Mesenchymal stem cell (in vitro differentiated cells and primary cell): ENCODE measurements around the gene TBC1D3B.
"Not testable (repeated sequence)": the region's sequence is repeated elsewhere in the genome, so short reads cannot be mapped to it uniquely, and the experiment has no call there.

Source experiments
- DNase-seq: peaks from one replicate; pipeline ENCODE4 v3.0.0-alpha.2; 2013
- H2AFZ ChIP-seq: one replicate; pipeline ENCODE4 v1.6.1; 2013; ENCODE audit warnings: low read depth, mild to moderate bottlenecking, control low read depth, inconsistent platforms, low read length, moderate library complexity
- H2AK5ac ChIP-seq: 2 replicates; pipeline ENCODE4 v1.6.1; 2013; ENCODE audit warnings: low read length, moderate library complexity, mild to moderate bottlenecking, inconsistent platforms; ENCODE audit not compliant: severe bottlenecking
- H2BK120ac ChIP-seq: one replicate; pipeline ENCODE4 v1.6.1; 2013; ENCODE audit warnings: low read depth, mild to moderate bottlenecking, inconsistent platforms, low read length, moderate library complexity
- H2BK12ac ChIP-seq, 2 experiments: one replicate each; pipeline ENCODE4 v1.6.1; 2013; ENCODE audit warnings: inconsistent platforms in 2 of 2, low read length in 2 of 2, mild to moderate bottlenecking in 2 of 2, moderate library complexity in 2 of 2, control low read depth in 1 of 2
- H2BK15ac ChIP-seq: one replicate; pipeline ENCODE4 v1.6.1; 2013; ENCODE audit warnings: mild to moderate bottlenecking, low read depth, inconsistent platforms; ENCODE audit not compliant: poor library complexity, severe bottlenecking
- H2BK5ac ChIP-seq: 2 replicates; pipeline ENCODE4 v1.6.1; 2013; ENCODE audit warnings: low read depth, mild to moderate bottlenecking, low read length, control low read depth, inconsistent platforms; ENCODE audit not compliant: poor library complexity, severe bottlenecking
- H3K14ac ChIP-seq, 2 experiments: one replicate each; pipeline ENCODE4 v1.6.1; 2013; ENCODE audit warnings: inconsistent platforms in 2 of 2, low read length in 2 of 2, control low read depth in 1 of 2, mild to moderate bottlenecking in 1 of 2, moderate library complexity in 1 of 2
- H3K18ac ChIP-seq, 2 experiments: one replicate each; pipeline ENCODE4 v1.6.1; 2013; ENCODE audit warnings: inconsistent platforms in 2 of 2, low read length in 2 of 2, control low read depth in 1 of 2, low read depth in 1 of 2, mild to moderate bottlenecking in 1 of 2
- H3K23ac ChIP-seq, 2 experiments: one replicate each; pipeline ENCODE4 v1.6.1; 2013; ENCODE audit warnings: inconsistent platforms in 2 of 2, low read length in 2 of 2, mild to moderate bottlenecking in 2 of 2, moderate library complexity in 2 of 2, control low read depth in 1 of 2
- H3K27ac ChIP-seq: 2 replicates; pipeline ENCODE4 v1.5.1; 2013; ENCODE audit warnings: mild to moderate bottlenecking, moderate library complexity, low read length, control low read depth, inconsistent platforms; ENCODE audit not compliant: poor library complexity, severe bottlenecking
- H3K27me3 ChIP-seq, 2 experiments: 2 replicates each; pipeline versions ENCODE4 v1.6.1 to v1.7.0; 2013; ENCODE audit warnings: low read length in 2 of 2, mild to moderate bottlenecking in 2 of 2, moderate library complexity in 2 of 2, control low read depth in 1 of 2, inconsistent platforms in 1 of 2; ENCODE audit not compliant: control insufficient read depth in 1 of 2, insufficient read depth in 1 of 2
- H3K36me3 ChIP-seq, 2 experiments: 2 replicates each; pipeline versions ENCODE4 v1.6.1 to v1.7.0; 2013; ENCODE audit warnings: low read length in 2 of 2, control low read depth in 1 of 2, inconsistent platforms in 1 of 2, low read depth in 1 of 2, mild to moderate bottlenecking in 1 of 2; ENCODE audit not compliant: insufficient read depth in 2 of 2, control insufficient read depth in 1 of 2
- H3K4ac ChIP-seq, 2 experiments: one replicate each; pipeline ENCODE4 v1.6.1; 2013; ENCODE audit warnings: inconsistent platforms in 2 of 2, low read length in 2 of 2, mild to moderate bottlenecking in 2 of 2, moderate library complexity in 2 of 2, control low read depth in 1 of 2, low read depth in 1 of 2
- H3K4me1 ChIP-seq: 2 replicates; pipeline ENCODE4 v1.6.1; 2013; ENCODE audit warnings: low read depth, low read length, control low read depth; ENCODE audit not compliant: control insufficient read depth, insufficient read depth
- H3K4me2 ChIP-seq: 2 replicates; pipeline ENCODE4 v1.6.1; 2013; ENCODE audit warnings: low read length, mild to moderate bottlenecking, inconsistent platforms; ENCODE audit not compliant: poor library complexity, severe bottlenecking
- H3K4me3 ChIP-seq, 2 experiments: 2 replicates each; pipeline versions ENCODE4 v1.5.1 to v1.7.0; 2013; ENCODE audit warnings: low read length in 2 of 2, mild to moderate bottlenecking in 2 of 2, control low read depth in 1 of 2, low read depth in 1 of 2; ENCODE audit not compliant: insufficient read depth in 1 of 2
- H3K79me1 ChIP-seq: replicated peaks from 2 replicates; pipeline ENCODE4 v1.6.1; 2013; ENCODE audit warnings: mild to moderate bottlenecking, control low read depth, low read length, inconsistent platforms; ENCODE audit not compliant: poor library complexity, severe bottlenecking
- H3K9ac ChIP-seq: 2 replicates; pipeline ENCODE4 v1.7.0; 2013; ENCODE audit warnings: mild to moderate bottlenecking, low read length, moderate library complexity
- H3K9me3 ChIP-seq: 2 replicates; pipeline ENCODE4 v1.7.0; 2013; ENCODE audit warnings: mild to moderate bottlenecking, low read length; ENCODE audit not compliant: control insufficient read depth
- H4K8ac ChIP-seq: one replicate; pipeline ENCODE4 v1.6.1; 2013; ENCODE audit warnings: inconsistent platforms, mild to moderate bottlenecking, low read length, moderate library complexity
- H4K91ac ChIP-seq: one replicate; pipeline ENCODE4 v1.6.1; 2013; ENCODE audit warnings: mild to moderate bottlenecking, low read length, inconsistent platforms
- WGBS: methylation state at CpG from one replicate; pipeline ENCODE4 v1.1.7; 2013; ENCODE audit warnings: mixed read lengths; 5-methylcytosine and 5-hydroxymethylcytosine counted together

Gene TBC1D3B

DNA sequence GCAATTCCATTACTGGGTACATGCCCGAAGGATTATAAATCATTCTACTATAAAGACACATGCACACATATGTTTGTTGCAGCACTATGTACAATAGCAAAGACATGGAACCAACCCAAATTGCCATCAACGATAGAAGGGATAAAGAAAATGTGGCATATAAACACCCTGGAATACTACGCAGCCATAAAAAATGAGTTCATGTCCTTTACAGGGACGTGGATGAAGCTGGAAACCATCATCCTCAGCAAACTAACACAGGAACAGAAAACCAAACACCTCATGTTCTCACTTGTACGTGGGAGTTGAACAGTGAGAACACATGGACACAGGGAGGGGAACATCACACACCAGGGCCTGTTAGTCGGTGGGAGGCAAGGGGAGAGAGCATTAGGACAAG lies 55.3 kb downstream of the TBC1D3B start:
- not testable (repeated sequence) for H3K4me2 ChIP-seq, H3K4me3 ChIP-seq, H3K4me1 ChIP-seq, H3K36me3 ChIP-seq, H3K27ac ChIP-seq, H3K14ac ChIP-seq, H3K4ac ChIP-seq, H2BK5ac ChIP-seq, H4K91ac ChIP-seq, H2AK5ac ChIP-seq, H4K8ac ChIP-seq, H3K27me3 ChIP-seq, H2BK120ac ChIP-seq, H2BK15ac ChIP-seq, H3K18ac ChIP-seq, H3K9ac ChIP-seq, H3K23ac ChIP-seq, H2BK12ac ChIP-seq, DNase-seq, H3K79me1 ChIP-seq, H2AFZ ChIP-seq
- WGBS = 78% methylated on average over 6 of the region's 6 CpGs
- H3K9me3 ChIP-seq = peaks cover 12% of the 10 kb centered on the region

- Histone ChIP-seq H2AK5ac (no peak overlapping the region), H3K36me3 (no peaks in the 10 kb centered on the region), H4K8ac (no peak overlapping the region), H2BK5ac (no peak overlapping the region), H3K9ac (no peak overlapping the region), H2AFZ (no peak overlapping the region), H4K91ac (no peak overlapping the region), H3K18ac (no peak overlapping the region), H2BK15ac (no peak overlapping the region), H3K4me1 (no peaks in the 10 kb centered on the region), H3K23ac (no peak overlapping the region), H3K27ac (no peak overlapping the region), H2BK12ac (no peak overlapping the region), H3K27me3 (peaks cover 0 to 5% of the 10 kb centered on the region in 2 experiments), H3K9me3 (peaks cover 3% of the 10 kb centered on the region), H2BK120ac (no peak overlapping the region), H3K4ac (no peak overlapping the region), H3K4me2 (no peak overlapping the region), H3K4me3 (no peak overlapping the region), H3K79me1 (no peaks in the 10 kb centered on the region), H3K14ac (no peak overlapping the region)
- DNase-seq = no peak
- 94% methylated on average over 1 of the region's 3 CpGs for WGBS
Observed at GRCh38 chr17:36120221-36120620, 56.2 kb downstream of the TBC1D3B start.

DNA sequence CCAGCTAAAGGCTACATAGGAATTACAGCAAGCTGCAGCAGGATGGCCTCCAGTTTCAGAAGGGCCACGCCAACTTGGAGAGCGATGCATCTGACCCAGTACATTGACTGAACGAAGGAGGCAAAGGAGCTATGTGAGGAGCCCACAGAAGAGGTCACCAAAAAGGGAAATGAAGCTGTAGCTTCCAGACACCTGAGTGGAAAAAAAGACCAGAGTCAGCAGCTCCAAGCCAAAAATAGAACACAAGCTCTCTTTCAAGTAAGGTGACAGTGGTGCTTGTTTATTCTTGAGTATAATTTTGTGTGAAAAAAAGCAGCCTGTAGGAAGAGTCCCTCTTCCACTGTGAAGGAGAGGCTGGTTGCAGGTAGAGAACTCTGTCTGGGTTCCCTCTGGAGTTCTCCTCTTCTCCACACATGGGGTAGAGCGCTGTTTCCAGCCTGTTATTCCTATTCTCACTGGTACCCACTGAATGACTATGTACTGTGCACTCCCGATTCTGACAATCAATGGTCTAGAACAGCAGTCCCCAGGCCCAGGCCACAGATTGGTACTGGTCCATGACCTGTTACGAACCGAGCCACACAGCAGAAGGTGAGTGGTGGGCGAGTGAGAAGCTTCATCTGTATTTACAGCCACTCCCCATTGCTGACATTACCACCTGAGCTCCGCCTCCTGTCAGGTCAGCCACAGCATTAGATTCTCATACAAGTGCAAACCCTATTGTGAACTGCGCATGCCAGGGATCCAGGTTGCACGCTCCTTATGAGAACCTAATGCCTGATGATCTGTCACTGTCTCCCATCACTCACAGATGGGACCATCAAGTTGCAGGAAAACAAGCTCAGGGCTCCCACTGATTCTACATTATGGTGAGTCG lies 57.7 kb downstream of the TBC1D3B start:
- Histone ChIP-seq H3K4me1 (no peaks in the 10 kb centered on the region), H3K9ac (no peak overlapping the region), H2BK15ac (no peak overlapping the region), H2AK5ac (no peak overlapping the region), H3K14ac (no peak overlapping the region), H2BK5ac (no peak overlapping the region), H2BK120ac (no peak overlapping the region), H3K27ac (no peak overlapping the region), H3K9me3 (no peaks in the 10 kb centered on the region), H3K79me1 (no peaks in the 10 kb centered on the region), H4K91ac (no peak overlapping the region), H4K8ac (no peak overlapping the region), H3K4me2 (no peak overlapping the region), H3K4me3 (no peak overlapping the region), H3K36me3 (no peaks in the 10 kb centered on the region), H2BK12ac (no peak overlapping the region), H3K27me3 (peaks cover 0 to 5% of the 10 kb centered on the region in 2 experiments), H3K4ac (no peak overlapping the region), H3K18ac (no peak overlapping the region), H3K23ac (no peak overlapping the region), H2AFZ (no peak overlapping the region)
- DNase-seq = no peak
- WGBS = 82% methylated on average over 11 of the region's 12 CpGs

- H3K4ac ChIP-seq = no peak overlapping the region
- H3K4me1 ChIP-seq = no peaks in the 10 kb centered on the region
- no peak overlapping the region for H3K27ac ChIP-seq
- H3K36me3 ChIP-seq = no peaks in the 10 kb centered on the region
- H3K14ac ChIP-seq = no peak overlapping the region
- H3K9ac ChIP-seq = no peak overlapping the region
- peaks cover 0 to 5% of the 10 kb centered on the region in 2 experiments for H3K27me3 ChIP-seq
- no peak overlapping the region for H2BK15ac ChIP-seq
- no peak overlapping the region for H2BK12ac ChIP-seq
- H3K9me3 ChIP-seq = peaks cover 1% of the 10 kb centered on the region
- no peak overlapping the region for H2BK5ac ChIP-seq
- H3K4me3 ChIP-seq = no peak overlapping the region
- H2BK120ac ChIP-seq = no peak overlapping the region
- H3K4me2 ChIP-seq = no peak overlapping the region
- WGBS = 37% methylated on average over 2 of the region's 5 CpGs
- no peak overlapping the region for H3K23ac ChIP-seq
- DNase-seq = no peak
- no peak overlapping the region for H4K8ac ChIP-seq
- no peak overlapping the region for H2AFZ ChIP-seq
- H3K79me1 ChIP-seq = no peaks in the 10 kb centered on the region
- no peak overlapping the region for H2AK5ac ChIP-seq
- no peak overlapping the region for H3K18ac ChIP-seq
- no peak overlapping the region for H4K91ac ChIP-seq
Observed at GRCh38 chr17:36117505-36118382, 58.7 kb downstream of the TBC1D3B start.
